HG02870 (cell line): Measurements from ENCODE around the gene RBM47.

Experiments
- ATAC-seq: cut with Tn5 transposase; IDR thresholded peaks from one replicate; pipeline ENCODE4 v1.9.1; 2021; ENCODE audit warnings: mild to moderate bottlenecking, moderate library complexity; ENCODE audit not compliant: unreplicated experiment

Gene RBM47

GRCh38 chr4:40502220-40502619, 127.4 kb downstream of the RBM47 start:
- ATAC-seq = no peak

GRCh38 chr4:40500781-40501180, 128.9 kb downstream of the RBM47 start:
- no peak for ATAC-seq

- ATAC-seq = no peak
Observed at GRCh38 chr4:40493160-40493559, 136.5 kb downstream of the RBM47 start.

- no peak for ATAC-seq
Observed at GRCh38 chr4:40492691-40493090, 137.0 kb downstream of the RBM47 start.

GRCh38 chr4:40490481-40490880, 139.2 kb downstream of the RBM47 start:
- ATAC-seq = no peak

GRCh38 chr4:40489961-40490360, 139.7 kb downstream of the RBM47 start:
- ATAC-seq = no peak

GRCh38 chr4:40486534-40486933, 143.1 kb downstream of the RBM47 start:
- ATAC-seq = no peak

- ATAC-seq = no peak
Observed at GRCh38 chr4:40484346-40485090, 145.1 kb downstream of the RBM47 start.

GRCh38 chr4:40482985-40483647, 146.5 kb downstream of the RBM47 start:
- ATAC-seq = no peak

GRCh38 chr4:40481977-40482376, 147.7 kb downstream of the RBM47 start:
- ATAC-seq = no peak

- ATAC-seq = no peak
Observed at GRCh38 chr4:40480291-40480690, 149.4 kb downstream of the RBM47 start.

GRCh38 chr4:40479378-40479777, 150.3 kb downstream of the RBM47 start:
- ATAC-seq = no peak

- ATAC-seq = no peak
Observed at GRCh38 chr4:40475609-40476008, 154.1 kb downstream of the RBM47 start.

- no peak for ATAC-seq
Observed at GRCh38 chr4:40473578-40474388, 155.9 kb downstream of the RBM47 start.

- ATAC-seq = no peak
Observed at GRCh38 chr4:40471923-40472322, 157.7 kb downstream of the RBM47 start.

- no peak for ATAC-seq
Observed at GRCh38 chr4:40466789-40467188, 162.9 kb downstream of the RBM47 start.

- peak; percentile 84 for ATAC-seq
Observed at GRCh38 chr4:40462326-40462725, 167.3 kb downstream of the RBM47 start.

- no peak for ATAC-seq
Observed at GRCh38 chr4:40461879-40462278, 167.8 kb downstream of the RBM47 start.

- ATAC-seq = no peak
Observed at GRCh38 chr4:40461062-40461461, 168.6 kb downstream of the RBM47 start.

- no peak for ATAC-seq
Observed at GRCh38 chr4:40458683-40459082, 171.0 kb downstream of the RBM47 start.

GRCh38 chr4:40458109-40458508, 171.6 kb downstream of the RBM47 start:
- no peak for ATAC-seq
